ENCODE measurements around the gene OTOGL.

The OTOGL gene

GRCh38 chr12:80208071-80208470, 108.7 kb downstream of the OTOGL start:
- Histone ChIP-seq H3K4me1 (ENCODE audit: low read length) (no peaks in the 10 kb centered on the region), H3K27me3 (replicated peaks; ENCODE audit: insufficient read depth, low read length) (no peaks in the 10 kb centered on the region), H3K36me3 (replicated peaks; ENCODE audit: insufficient read depth, low read length) (no peaks in the 10 kb centered on the region), H3F3A (ENCODE audit: insufficient read depth, low read length) (no peaks in the 10 kb centered on the region), H3K79me2 (ENCODE audit: low read length) (no peaks in the 10 kb centered on the region), H3K9ac (ENCODE audit: low read length) (no peak overlapping the region), H3K4me3 (ENCODE audit: low read length) (no peak overlapping the region), H4K20me1 (ENCODE audit: insufficient read depth, low read length) (no peaks in the 10 kb centered on the region), H2AFZ (ENCODE audit: low read length) (no peak overlapping the region), H3K9me3 (replicated peaks; ENCODE audit: insufficient read depth, low read length) (no peaks in the 10 kb centered on the region), H3K27ac (ENCODE audit: low read length) (no peak overlapping the region), H3K4me2 (ENCODE audit: low read depth, low read length) (no peak overlapping the region), H3K9me2 (replicated peaks; ENCODE audit: insufficient read depth, low read length) (no peaks in the 10 kb centered on the region)
- TF ChIP-seq CTCF (IDR thresholded peaks at IDR 0.05; ENCODE audit: low read length): no peak
- TF ChIP-seq EZH2 (optimal IDR thresholded peaks at IDR 0.05; ENCODE audit: low read depth, low read length): no peak
- TF ChIP-seq EZH2phosphoT487 (IDR thresholded peaks at IDR 0.05; ENCODE audit: low read length): no peak
- no peak for DNase-seq

- Histone ChIP-seq H3K4me2 (ENCODE audit: low read depth, low read length) (no peak overlapping the region), H3K36me3 (replicated peaks; ENCODE audit: insufficient read depth, low read length) (no peaks in the 10 kb centered on the region)
These were observed 112.3 kb downstream of the OTOGL start for GRCh38 chr12:80211671-80212070.

GRCh38 chr12:80212938-80213645, 113.8 kb downstream of the OTOGL start:
- Histone ChIP-seq H3K27ac (ENCODE audit: low read length) (no peak overlapping the region), H2AFZ (ENCODE audit: low read length) (no peak overlapping the region), H3K36me3 (replicated peaks; ENCODE audit: insufficient read depth, low read length) (no peaks in the 10 kb centered on the region), H3F3A (ENCODE audit: insufficient read depth, low read length) (peaks cover 13% of the 10 kb centered on the region), H3K9me2 (replicated peaks; ENCODE audit: insufficient read depth, low read length) (no peaks in the 10 kb centered on the region), H3K27me3 (replicated peaks; ENCODE audit: insufficient read depth, low read length) (no peaks in the 10 kb centered on the region), H3K79me2 (ENCODE audit: low read length) (no peaks in the 10 kb centered on the region), H3K9ac (ENCODE audit: low read length) (no peak overlapping the region), H4K20me1 (ENCODE audit: insufficient read depth, low read length) (no peaks in the 10 kb centered on the region), H3K9me3 (replicated peaks; ENCODE audit: insufficient read depth, low read length) (no peaks in the 10 kb centered on the region), H3K4me3 (ENCODE audit: low read length) (no peak overlapping the region), H3K4me1 (ENCODE audit: low read length) (peaks cover 18% of the 10 kb centered on the region), H3K4me2 (ENCODE audit: low read depth, low read length) (no peak overlapping the region)
- no peak for TF ChIP-seq EZH2phosphoT487 (IDR thresholded peaks at IDR 0.05; ENCODE audit: low read length)
- DNase-seq: no peak

More at GRCh38 chr12:80211671-80212070, 112.3 kb downstream of the OTOGL start:
- DNase-seq: no peak
- Histone ChIP-seq H3K9ac (ENCODE audit: low read length) (no peak overlapping the region), H3K27ac (ENCODE audit: low read length) (no peak overlapping the region), H3K79me2 (ENCODE audit: low read length) (no peaks in the 10 kb centered on the region), H3K27me3 (replicated peaks; ENCODE audit: insufficient read depth, low read length) (no peaks in the 10 kb centered on the region), H3F3A (ENCODE audit: insufficient read depth, low read length) (no peaks in the 10 kb centered on the region), H3K4me1 (ENCODE audit: low read length) (peaks cover 12% of the 10 kb centered on the region), H3K9me3 (replicated peaks; ENCODE audit: insufficient read depth, low read length) (no peaks in the 10 kb centered on the region), H4K20me1 (ENCODE audit: insufficient read depth, low read length) (no peaks in the 10 kb centered on the region), H2AFZ (ENCODE audit: low read length) (no peak overlapping the region), H3K9me2 (replicated peaks; ENCODE audit: insufficient read depth, low read length) (no peaks in the 10 kb centered on the region), H3K4me3 (ENCODE audit: low read length) (no peak overlapping the region)
- no peak for TF ChIP-seq EZH2phosphoT487 (IDR thresholded peaks at IDR 0.05; ENCODE audit: low read length)
- no peak for TF ChIP-seq CTCF (IDR thresholded peaks at IDR 0.05; ENCODE audit: low read length)
- no peak for TF ChIP-seq EZH2 (optimal IDR thresholded peaks at IDR 0.05; ENCODE audit: low read depth, low read length)

- no peak for TF ChIP-seq CTCF (IDR thresholded peaks at IDR 0.05; ENCODE audit: low read length)
- TF ChIP-seq EZH2phosphoT487 (IDR thresholded peaks at IDR 0.05; ENCODE audit: low read length): no peak
- no peak for TF ChIP-seq EZH2 (optimal IDR thresholded peaks at IDR 0.05; ENCODE audit: low read depth, low read length)
- Histone ChIP-seq H3K27me3 (replicated peaks; ENCODE audit: insufficient read depth, low read length) (no peaks in the 10 kb centered on the region), H3K36me3 (replicated peaks; ENCODE audit: insufficient read depth, low read length) (no peaks in the 10 kb centered on the region), H3K9me2 (replicated peaks; ENCODE audit: insufficient read depth, low read length) (no peaks in the 10 kb centered on the region), H4K20me1 (ENCODE audit: insufficient read depth, low read length) (no peaks in the 10 kb centered on the region), H3K9ac (ENCODE audit: low read length) (no peak overlapping the region), H3K9me3 (replicated peaks; ENCODE audit: insufficient read depth, low read length) (no peaks in the 10 kb centered on the region), H3K4me2 (ENCODE audit: low read depth, low read length) (no peak overlapping the region), H3K27ac (ENCODE audit: low read length) (no peak overlapping the region), H3F3A (ENCODE audit: insufficient read depth, low read length) (peaks cover 15% of the 10 kb centered on the region), H3K4me1 (ENCODE audit: low read length) (peaks cover 22% of the 10 kb centered on the region), H3K4me3 (ENCODE audit: low read length) (no peak overlapping the region), H3K79me2 (ENCODE audit: low read length) (no peaks in the 10 kb centered on the region), H2AFZ (ENCODE audit: low read length) (no peak overlapping the region)
- no peak for DNase-seq
These were observed 114.5 kb downstream of the OTOGL start for GRCh38 chr12:80213871-80214270.

All from MM.1S (cell line).